ENCODE results near the gene CIB1.

CIB1 gene

GRCh38 chr15:90240856-90241255 lies 7.1 kb upstream of the CIB1 start:
- no peak for DNase-seq (ENCODE audit: low spot score)

GRCh38 chr15:90239371-90239770 lies 5.6 kb upstream of the CIB1 start:
- DNase-seq (ENCODE audit: low spot score), result no peak

- no peak for DNase-seq (ENCODE audit: low spot score)
Observed at GRCh38 chr15:90234096-90234988, 601 bp upstream of the CIB1 start, which contains the start of gene GDPGP1. GDPGP1 (plus strand) TSS chr15:90234209; CDS start chr15:90240909, 6,700 bp downstream.

- DNase-seq (ENCODE audit: low spot score), result no peak
Observed at GRCh38 chr15:90232941-90233386, 777 bp downstream of the CIB1 start.

- no peak for DNase-seq (ENCODE audit: low spot score)
Observed at GRCh38 chr15:90232196-90232595, 1.5 kb downstream of the CIB1 start.

- no peak for DNase-seq (ENCODE audit: low spot score)
Observed at GRCh38 chr15:90231028-90232017, 2.4 kb downstream of the CIB1 start.

GRCh38 chr15:90230610-90231009 lies 3.1 kb downstream of the CIB1 start:
- DNase-seq (ENCODE audit: low spot score), result no peak

- no peak for DNase-seq (ENCODE audit: low spot score)
Observed at GRCh38 chr15:90230071-90230494, 3.7 kb downstream of the CIB1 start.

GRCh38 chr15:90228960-90229359 lies 4.8 kb downstream of the CIB1 start:
- no peak for DNase-seq (ENCODE audit: low spot score)

GRCh38 chr15:90227816-90228772 lies 5.6 kb downstream of the CIB1 start:
- DNase-seq (ENCODE audit: low spot score), result no peak

- DNase-seq (ENCODE audit: low spot score), result no peak
Observed at GRCh38 chr15:90227336-90227735, 6.4 kb downstream of the CIB1 start.

- DNase-seq (ENCODE audit: low spot score), result no peak
Observed at GRCh38 chr15:90225504-90226234, 8.1 kb downstream of the CIB1 start.

- peak; percentile 1 for DNase-seq (ENCODE audit: low spot score)
Observed at GRCh38 chr15:90225047-90225446, 8.7 kb downstream of the CIB1 start.

GRCh38 chr15:90223441-90224165 lies 10.1 kb downstream of the CIB1 start:
- peak; percentile 1 for DNase-seq (ENCODE audit: low spot score)

GRCh38 chr15:90222547-90222946 lies 11.2 kb downstream of the CIB1 start:
- DNase-seq (ENCODE audit: low spot score), result no peak

- peak; percentile 96 for DNase-seq (ENCODE audit: low spot score)
Observed at GRCh38 chr15:90221246-90221900, 12.4 kb downstream of the CIB1 start.

GRCh38 chr15:90219421-90220141 lies 14.2 kb downstream of the CIB1 start:
- peak; percentile 66 for DNase-seq (ENCODE audit: low spot score)

- no peak for DNase-seq (ENCODE audit: low spot score)
Observed at GRCh38 chr15:90217671-90218394, 15.9 kb downstream of the CIB1 start.
